ENCODE results near the gene ITGA5.

The ITGA5 gene

DNA sequence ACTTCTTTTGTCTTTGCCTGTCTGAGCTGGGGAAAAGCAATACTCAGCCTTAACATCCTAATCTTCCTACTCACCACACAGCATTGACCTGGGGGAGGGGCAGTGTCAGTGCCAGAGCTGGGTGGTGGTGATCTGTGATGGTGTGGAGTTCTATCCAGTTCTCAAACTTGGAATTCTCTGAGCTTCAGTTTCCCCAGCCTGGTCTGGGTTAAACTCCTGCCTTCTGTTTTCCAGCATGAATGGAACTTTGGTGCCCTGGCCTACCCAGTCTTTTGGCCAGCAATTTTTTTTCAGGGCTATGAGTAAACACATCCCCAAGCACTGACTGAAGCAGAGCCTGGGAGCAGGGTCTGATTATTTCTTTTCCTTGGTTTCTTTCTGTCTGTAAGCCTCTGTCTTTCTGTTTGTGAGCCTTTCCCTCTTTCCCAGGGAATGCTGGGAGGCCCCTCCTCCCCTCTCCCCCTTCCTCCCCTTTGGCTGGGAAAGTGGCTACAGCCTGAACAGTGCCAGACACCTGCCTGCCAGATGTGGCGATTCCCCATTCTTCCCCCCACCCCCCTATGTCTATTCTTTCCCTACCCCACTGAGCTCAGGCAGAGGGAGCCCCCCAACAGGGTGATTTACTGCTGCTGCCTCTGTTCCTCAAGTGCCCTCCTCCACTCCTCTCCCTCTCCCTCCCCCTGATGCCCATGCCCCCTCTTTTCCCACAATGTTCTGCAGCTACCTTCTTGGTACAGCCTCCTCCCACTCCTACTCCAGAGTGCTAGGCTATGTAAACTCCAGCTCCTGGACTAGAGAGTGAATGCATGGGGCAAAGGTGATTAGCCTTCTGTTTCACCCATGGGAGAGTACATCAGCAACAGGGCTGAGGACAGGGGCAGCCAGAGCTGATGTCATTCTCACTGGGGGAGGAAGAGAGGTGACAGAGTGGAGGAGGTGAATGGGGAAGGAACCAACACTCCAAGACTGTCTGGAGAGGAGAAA, 65.9 kb downstream of the ITGA5 start:
- no peak overlapping the region for H4K8ac ChIP-seq (ENCODE audit: low read depth, low read length)
- peak overlapping the region; percentile 99 for H3K27ac ChIP-seq (replicated peaks; ENCODE audit: low read length)
- H2BK12ac ChIP-seq (ENCODE audit: low read length): no peak overlapping the region
- no peak overlapping the region for H3K14ac ChIP-seq (ENCODE audit: low read length)
- H2BK120ac ChIP-seq (ENCODE audit: low read depth, low read length): peak overlapping the region; percentile 56
- H3K9ac ChIP-seq (ENCODE audit: low read depth, low read length, poor library complexity): peak overlapping the region; percentile 84
- peak; percentile 30 for DNase-seq (ENCODE audit: low spot score)
- H2BK15ac ChIP-seq (ENCODE audit: low read length): no peak overlapping the region
- peak overlapping the region; percentile 28 for H4K91ac ChIP-seq (ENCODE audit: low read depth, low read length, poor library complexity)
- peak overlapping the region; percentile 76 for H3K18ac ChIP-seq (ENCODE audit: low read length)
- peak overlapping the region; percentile 28 to 49 for H3K4me3 ChIP-seq (ENCODE audit: low read length in 2 of 2)
- H3K23ac ChIP-seq (ENCODE audit: low read depth, low read length, poor library complexity): no peak overlapping the region
- H3K36me3 ChIP-seq (replicated peaks in 1 of 2; ENCODE audit: control insufficient read depth in 2 of 2, insufficient read depth in 2 of 2, low read length in 2 of 2): peaks cover 0 to 33% of the 10 kb centered on the region in 2 donors
- H2AK5ac ChIP-seq (ENCODE audit: low read depth, low read length): peak overlapping the region; percentile 5
- H2AFZ ChIP-seq (ENCODE audit: low read length): no peak overlapping the region
- H3K27me3 ChIP-seq (ENCODE audit: control insufficient read depth in 3 of 3, insufficient read depth in 3 of 3, low read depth in 1 of 3, low read length in 3 of 3): no peaks in the 10 kb centered on the region
- no peaks in the 10 kb centered on the region for H3K9me3 ChIP-seq (replicated peaks in 1 of 2; ENCODE audit: control insufficient read depth in 2 of 2, insufficient read depth in 1 of 2, low read depth in 1 of 2, low read length in 2 of 2)
- H3K4me1 ChIP-seq (ENCODE audit: control insufficient read depth in 2 of 2, insufficient read depth in 1 of 2, low read depth in 1 of 2, low read length in 2 of 2): peaks cover 68 to 76% of the 10 kb centered on the region in 2 donors
- H3K79me1 ChIP-seq (ENCODE audit: low read depth, low read length): no peaks in the 10 kb centered on the region
- peak overlapping the region; percentile 14 for H2BK5ac ChIP-seq (ENCODE audit: low read length)
- H3K4me2 ChIP-seq (ENCODE audit: insufficient read depth, low read length, poor library complexity, severe bottlenecking): peak overlapping the region; percentile 42
- peak overlapping the region; percentile 4 for H3K4ac ChIP-seq (ENCODE audit: low read length)
- WGBS, 2 donors (ENCODE audit: extremely low coverage in 2 of 2, insufficient read length in 2 of 2, insufficient replicate concordance in 1 of 2): no CpG with 5 or more reads among the region's 1 CpG

DNA sequence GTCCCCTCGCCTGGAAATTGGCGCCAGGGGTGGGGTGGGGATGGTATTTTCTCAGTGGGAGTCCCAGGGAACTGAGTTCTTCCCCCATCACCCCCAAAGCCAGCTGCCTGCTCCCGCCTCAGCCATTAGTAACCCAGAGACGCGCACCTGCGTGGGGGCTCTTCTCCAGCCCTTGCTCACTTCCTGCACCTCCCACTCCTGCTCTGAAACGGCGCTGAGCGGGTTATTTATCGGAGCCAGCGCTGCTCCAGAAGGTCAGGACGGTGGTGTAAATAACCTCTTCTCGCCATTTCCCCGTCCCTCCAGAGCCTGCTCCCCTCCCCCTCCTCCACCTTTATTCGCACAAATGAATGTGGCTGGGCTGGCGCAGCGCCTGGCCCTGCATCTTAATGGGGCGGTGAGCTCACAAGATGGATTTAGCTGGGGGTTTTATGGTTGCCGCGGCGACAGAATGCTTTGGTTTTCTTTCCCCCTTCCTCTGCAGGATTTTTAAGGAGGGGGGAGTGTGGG, 67.0 kb downstream of the ITGA5 start:
- Histone ChIP-seq H3K4me3 (ENCODE audit: low read length in 2 of 2) (peak overlapping the region; percentile 28 to 68), H3K79me1 (ENCODE audit: low read depth, low read length) (no peaks in the 10 kb centered on the region), H3K23ac (ENCODE audit: low read depth, low read length, poor library complexity) (no peak overlapping the region), H3K36me3 (replicated peaks in 1 of 2; ENCODE audit: control insufficient read depth in 2 of 2, insufficient read depth in 2 of 2, low read length in 2 of 2) (peaks cover 4 to 44% of the 10 kb centered on the region in 2 donors), H3K27ac (replicated peaks; ENCODE audit: low read length) (peak overlapping the region; percentile 99), H4K91ac (ENCODE audit: low read depth, low read length, poor library complexity) (no peak overlapping the region), H3K4me1 (ENCODE audit: control insufficient read depth in 2 of 2, insufficient read depth in 1 of 2, low read depth in 1 of 2, low read length in 2 of 2) (peaks cover 59 to 65% of the 10 kb centered on the region in 2 donors), H2AFZ (ENCODE audit: low read length) (peak overlapping the region; percentile 46), H2BK12ac (ENCODE audit: low read length) (peak overlapping the region; percentile 65), H3K14ac (ENCODE audit: low read length) (no peak overlapping the region), H2AK5ac (ENCODE audit: low read depth, low read length) (peak overlapping the region; percentile 90), H2BK5ac (ENCODE audit: low read length) (peak overlapping the region; percentile 87), H3K18ac (ENCODE audit: low read length) (peak overlapping the region; percentile 98), H2BK15ac (ENCODE audit: low read length) (no peak overlapping the region), H3K27me3 (ENCODE audit: control insufficient read depth in 3 of 3, insufficient read depth in 3 of 3, low read depth in 1 of 3, low read length in 3 of 3) (no peaks in the 10 kb centered on the region), H4K8ac (ENCODE audit: low read depth, low read length) (no peak overlapping the region), H3K9ac (ENCODE audit: low read depth, low read length, poor library complexity) (no peak overlapping the region), H3K9me3 (replicated peaks in 1 of 2; ENCODE audit: control insufficient read depth in 2 of 2, insufficient read depth in 1 of 2, low read depth in 1 of 2, low read length in 2 of 2) (no peaks in the 10 kb centered on the region), H3K4ac (ENCODE audit: low read length) (no peak overlapping the region), H3K4me2 (ENCODE audit: insufficient read depth, low read length, poor library complexity, severe bottlenecking) (peak overlapping the region; percentile 64), H2BK120ac (ENCODE audit: low read depth, low read length) (peak overlapping the region; percentile 76)
- WGBS, 2 donors (ENCODE audit: extremely low coverage in 2 of 2, insufficient read length in 2 of 2, insufficient replicate concordance in 1 of 2): no CpG with 5 or more reads among the region's 21 CpGs
- DNase-seq (ENCODE audit: low spot score): peak; percentile 79

GRCh38 chr12:54351341-54351740, 67.7 kb downstream of the ITGA5 start:
- Histone ChIP-seq H2AK5ac (ENCODE audit: low read depth, low read length) (peak overlapping the region; percentile 9), H3K36me3 (replicated peaks in 1 of 2; ENCODE audit: control insufficient read depth in 2 of 2, insufficient read depth in 2 of 2, low read length in 2 of 2) (peaks cover 4 to 51% of the 10 kb centered on the region in 2 donors), H3K27me3 (ENCODE audit: control insufficient read depth in 3 of 3, insufficient read depth in 3 of 3, low read depth in 1 of 3, low read length in 3 of 3) (no peaks in the 10 kb centered on the region), H4K8ac (ENCODE audit: low read depth, low read length) (no peak overlapping the region), H3K9ac (ENCODE audit: low read depth, low read length, poor library complexity) (no peak overlapping the region), H3K4me2 (ENCODE audit: insufficient read depth, low read length, poor library complexity, severe bottlenecking) (peak overlapping the region; percentile 64), H2AFZ (ENCODE audit: low read length) (no peak overlapping the region), H3K14ac (ENCODE audit: low read length) (no peak overlapping the region), H3K18ac (ENCODE audit: low read length) (peak overlapping the region; percentile 89), H3K9me3 (replicated peaks in 1 of 2; ENCODE audit: control insufficient read depth in 2 of 2, insufficient read depth in 1 of 2, low read depth in 1 of 2, low read length in 2 of 2) (no peaks in the 10 kb centered on the region), H2BK120ac (ENCODE audit: low read depth, low read length) (no peak overlapping the region), H3K27ac (replicated peaks; ENCODE audit: low read length) (peak overlapping the region; percentile 99), H3K79me1 (ENCODE audit: low read depth, low read length) (no peaks in the 10 kb centered on the region), H2BK15ac (ENCODE audit: low read length) (no peak overlapping the region), H3K23ac (ENCODE audit: low read depth, low read length, poor library complexity) (no peak overlapping the region), H3K4me1 (ENCODE audit: control insufficient read depth in 2 of 2, insufficient read depth in 1 of 2, low read depth in 1 of 2, low read length in 2 of 2) (peaks cover 52 to 57% of the 10 kb centered on the region in 2 donors), H4K91ac (ENCODE audit: low read depth, low read length, poor library complexity) (no peak overlapping the region), H3K4me3 (ENCODE audit: low read length in 2 of 2) (peak overlapping the region in 1 of 2 donors; percentile 28), H2BK12ac (ENCODE audit: low read length) (no peak overlapping the region), H2BK5ac (ENCODE audit: low read length) (peak overlapping the region; percentile 50), H3K4ac (ENCODE audit: low read length) (no peak overlapping the region)
- no CpG with 5 or more reads among the region's 4 CpGs for WGBS, 2 donors (ENCODE audit: extremely low coverage in 2 of 2, insufficient read length in 2 of 2, insufficient replicate concordance in 1 of 2)
- DNase-seq (ENCODE audit: low spot score): no peak

DNA sequence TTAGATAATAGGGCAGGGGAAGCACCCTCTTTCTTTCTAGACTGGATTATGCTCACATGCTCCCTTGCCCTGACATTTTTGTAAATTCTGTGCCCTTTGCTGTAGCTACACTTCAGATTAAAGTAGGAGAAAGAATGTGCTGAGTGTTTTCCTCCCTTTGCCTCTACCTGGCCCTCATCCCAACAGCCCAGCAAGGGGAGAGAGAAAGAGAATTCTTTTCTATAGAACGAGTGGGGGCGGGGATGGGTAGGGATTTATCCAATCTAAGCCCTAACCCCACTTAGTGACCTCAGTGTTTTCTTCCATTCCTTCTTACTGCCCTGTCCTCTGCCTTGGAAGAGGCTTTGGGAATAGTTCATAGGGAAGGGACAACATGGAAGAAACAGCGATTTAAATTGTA, 68.3 kb downstream of the ITGA5 start:
- H3K4me1 ChIP-seq (ENCODE audit: control insufficient read depth in 2 of 2, insufficient read depth in 1 of 2, low read depth in 1 of 2, low read length in 2 of 2): peaks cover 47 to 51% of the 10 kb centered on the region in 2 donors

More for the DNA sequence above, 68.3 kb downstream of the ITGA5 start:
- H3K9ac ChIP-seq (ENCODE audit: low read depth, low read length, poor library complexity): no peak overlapping the region
- H3K14ac ChIP-seq (ENCODE audit: low read length): no peak overlapping the region
- H3K23ac ChIP-seq (ENCODE audit: low read depth, low read length, poor library complexity): no peak overlapping the region
- no peaks in the 10 kb centered on the region for H3K9me3 ChIP-seq (replicated peaks in 1 of 2; ENCODE audit: control insufficient read depth in 2 of 2, insufficient read depth in 1 of 2, low read depth in 1 of 2, low read length in 2 of 2)
- H3K79me1 ChIP-seq (ENCODE audit: low read depth, low read length): no peaks in the 10 kb centered on the region
- peak overlapping the region; percentile 99 for H3K27ac ChIP-seq (replicated peaks; ENCODE audit: low read length)
- H3K4me3 ChIP-seq (ENCODE audit: low read length in 2 of 2): no peak overlapping the region
- no peak overlapping the region for H4K8ac ChIP-seq (ENCODE audit: low read depth, low read length)
- no peak overlapping the region for H4K91ac ChIP-seq (ENCODE audit: low read depth, low read length, poor library complexity)
- H2AK5ac ChIP-seq (ENCODE audit: low read depth, low read length): no peak overlapping the region
- no peak overlapping the region for H2BK120ac ChIP-seq (ENCODE audit: low read depth, low read length)
- H2AFZ ChIP-seq (ENCODE audit: low read length): no peak overlapping the region
- peak overlapping the region; percentile 19 for H3K4me2 ChIP-seq (ENCODE audit: insufficient read depth, low read length, poor library complexity, severe bottlenecking)
- no peaks in the 10 kb centered on the region for H3K27me3 ChIP-seq (ENCODE audit: control insufficient read depth in 3 of 3, insufficient read depth in 3 of 3, low read depth in 1 of 3, low read length in 3 of 3)
- H2BK15ac ChIP-seq (ENCODE audit: low read length): no peak overlapping the region
- no CpG with 5 or more reads among the region's 3 CpGs for WGBS, 2 donors (ENCODE audit: extremely low coverage in 2 of 2, insufficient read length in 2 of 2, insufficient replicate concordance in 1 of 2)
- H3K18ac ChIP-seq (ENCODE audit: low read length): no peak overlapping the region
- H2BK12ac ChIP-seq (ENCODE audit: low read length): no peak overlapping the region
- H3K4ac ChIP-seq (ENCODE audit: low read length): no peak overlapping the region
- no peak overlapping the region for H2BK5ac ChIP-seq (ENCODE audit: low read length)
- peak; percentile 42 for DNase-seq (ENCODE audit: low spot score)
- H3K36me3 ChIP-seq (replicated peaks in 1 of 2; ENCODE audit: control insufficient read depth in 2 of 2, insufficient read depth in 2 of 2, low read length in 2 of 2): peaks cover 4 to 56% of the 10 kb centered on the region in 2 donors

Data from neuronal stem cell (in vitro differentiated cells).